IMR-90 (cell line): ENCODE data around the gene HHIPL1. TPM values are rescaled to one million over a fixed set of nuclear protein-coding genes. Genes with fewer than 3 reads are reported as not detected.

ENCODE experiments used
- ATAC-seq: fragments of 200-7000 bp; cut with Tn5 transposase; 2 replicates; pipeline ENCODE4 v1.9.1; 2020; ENCODE audit warnings: low read depth, mild to moderate bottlenecking, moderate library complexity
- BruUV-seq: library from RNA; stranded (reverse); fragments of 400-500 nt; replicated peaks from 2 replicates; lab custom pipeline; 2021; lab: Mats Ljungman, UMichigan
- CTCF ChIA-PET: fragments of 300-600 bp; formaldehyde crosslinking; extraction: SDS; loops from one replicate; lab custom pipeline; 2021; ENCODE audit warnings: antibody characterized with exemption; lab: Yijun Ruan, JAX
- POLR2A ChIA-PET: fragments of 300-600 bp; sonication (Branson Sonifier 250); formaldehyde crosslinking; loops from one replicate; lab custom pipeline; 2022; ENCODE audit warnings: antibody characterized with exemption; ENCODE audit not compliant: unreplicated experiment; lab: Charles Lee
- DNase-seq: peaks from one replicate; pipeline ENCODE4 v3.0.0; 2013
- H2AFZ ChIP-seq: replicated peaks from 2 replicates; pipeline ENCODE3; 2013; ENCODE audit warnings: low read length, mild to moderate bottlenecking; ENCODE audit not compliant: poor library complexity
- H2AK5ac ChIP-seq: 2 replicates; pipeline ENCODE4 v1.6.1; 2013; ENCODE audit warnings: low read depth, low read length, inconsistent platforms
- H2AK9ac ChIP-seq: replicated peaks from 2 replicates; pipeline ENCODE3; 2013; ENCODE audit warnings: mild to moderate bottlenecking, low read depth, low read length, moderate library complexity; ENCODE audit not compliant: poor library complexity
- H2BK120ac ChIP-seq: 2 replicates; pipeline ENCODE4 v1.6.1; 2013; ENCODE audit warnings: low read depth, low read length, inconsistent platforms
- H2BK15ac ChIP-seq: 3 replicates; pipeline ENCODE4 v1.6.1; 2013; ENCODE audit warnings: low read depth, low read length, inconsistent platforms
- H2BK20ac ChIP-seq: 2 replicates; pipeline ENCODE4 v1.6.1; 2013; ENCODE audit warnings: low read depth, mild to moderate bottlenecking, inconsistent platforms, low read length, moderate library complexity
- H2BK5ac ChIP-seq: 2 replicates; pipeline ENCODE4 v1.6.1; 2013; ENCODE audit warnings: mild to moderate bottlenecking, low read depth, low read length, inconsistent platforms; ENCODE audit not compliant: poor library complexity, severe bottlenecking
- H3K14ac ChIP-seq: replicated peaks from 2 replicates; pipeline ENCODE4 v1.6.1; 2013; ENCODE audit warnings: low read depth, low read length, inconsistent platforms
- H3K18ac ChIP-seq: 2 replicates; pipeline ENCODE4 v1.6.1; 2013; ENCODE audit warnings: low read depth, low read length, control low read depth
- H3K23ac ChIP-seq: 2 replicates; pipeline ENCODE4 v1.6.1; 2013; ENCODE audit warnings: low read depth, low read length, inconsistent platforms
- H3K27ac ChIP-seq: 2 replicates; pipeline ENCODE4 v1.5.1; 2013; ENCODE audit warnings: mild to moderate bottlenecking, control low read depth, low read length; ENCODE audit not compliant: insufficient read depth
- H3K27me3 ChIP-seq: 2 replicates; pipeline ENCODE4 v1.6.1; 2013; ENCODE audit warnings: low read length; ENCODE audit not compliant: control insufficient read depth, insufficient read depth
- H3K36me3 ChIP-seq: 2 replicates; pipeline ENCODE4 v1.6.1; 2013; ENCODE audit warnings: low read length, mixed read lengths; ENCODE audit not compliant: control insufficient read depth, insufficient read depth
- H3K4ac ChIP-seq: 2 replicates; pipeline ENCODE4 v1.6.1; 2013; ENCODE audit warnings: low read depth, low read length, inconsistent platforms
- H3K4me1 ChIP-seq: 2 replicates; pipeline ENCODE4 v1.6.1; 2013; ENCODE audit warnings: low read length, mixed read lengths; ENCODE audit not compliant: control insufficient read depth, insufficient read depth
- H3K4me2 ChIP-seq: 2 replicates; pipeline ENCODE4 v1.6.1; 2013; ENCODE audit warnings: low read depth, mild to moderate bottlenecking, control low read depth, low read length, moderate library complexity
- H3K4me3 ChIP-seq: 2 replicates; pipeline ENCODE4 v1.5.1; 2013; ENCODE audit warnings: low read depth, mild to moderate bottlenecking, control low read depth, low read length, moderate library complexity; ENCODE audit not compliant: insufficient read depth
- H3K56ac ChIP-seq: 2 replicates; pipeline ENCODE4 v1.6.1; 2013; ENCODE audit warnings: low read length, inconsistent platforms; ENCODE audit not compliant: insufficient read depth; ENCODE audit errors: extremely low read depth
- H3K79me1 ChIP-seq, 2 experiments: 2 replicates each; pipeline ENCODE4 v1.6.1; 2013; ENCODE audit warnings: low read length in 2 of 2, inconsistent platforms in 1 of 2, low read depth in 1 of 2
- H3K9ac ChIP-seq: 2 replicates; pipeline ENCODE4 v1.6.1; 2013; ENCODE audit warnings: low read depth, low read length, control low read depth
- H3K9me1 ChIP-seq: 2 replicates; pipeline ENCODE4 v1.6.1; 2013; ENCODE audit warnings: low read length, inconsistent platforms; ENCODE audit not compliant: insufficient read depth
- H3K9me3 ChIP-seq: 2 replicates; pipeline ENCODE4 v1.6.1; 2013; ENCODE audit warnings: low read length; ENCODE audit not compliant: control insufficient read depth, insufficient read depth
- H4K20me1 ChIP-seq: 2 replicates; pipeline ENCODE4 v1.6.1; 2013; ENCODE audit warnings: low read length, inconsistent platforms; ENCODE audit not compliant: insufficient read depth
- H4K5ac ChIP-seq: 2 replicates; pipeline ENCODE4 v1.6.1; 2013; ENCODE audit warnings: mild to moderate bottlenecking, low read depth, low read length, control low read depth
- H4K8ac ChIP-seq, 2 experiments: 2 replicates each; pipeline ENCODE4 v1.6.1; 2013; ENCODE audit warnings: low read depth in 2 of 2, low read length in 2 of 2, control low read depth in 1 of 2, inconsistent platforms in 1 of 2
- H4K91ac ChIP-seq: 2 replicates; pipeline ENCODE4 v1.6.1; 2013; ENCODE audit warnings: low read depth, low read length, inconsistent platforms; ENCODE audit not compliant: insufficient read depth
- BHLHE40 ChIP-seq: fragments of 150-350 bp; IDR thresholded peaks from 2 replicates; pipeline ENCODE4 v1.6.1; 2016; ENCODE audit warnings: mild to moderate bottlenecking, low read depth, low read length
- CEBPB ChIP-seq: IDR thresholded peaks from 2 replicates; pipeline ENCODE4 v1.6.1; 2012; ENCODE audit warnings: low read depth, low read length, improper control_type of control experiment
- CHD1 ChIP-seq: IDR thresholded peaks from 2 replicates; pipeline ENCODE4 v1.6.1; 2012; ENCODE audit warnings: low read depth, low read length, improper control_type of control experiment
- CTCF ChIP-seq: conservative IDR thresholded peaks from 2 replicates; pipeline ENCODE4 v1.5.1; 2012; ENCODE audit warnings: mild to moderate bottlenecking, low read depth, low read length, improper control_type of control experiment
- FOS ChIP-seq: fragments of 150-350 bp; IDR thresholded peaks from 2 replicates; pipeline ENCODE4 v1.6.1; 2016; ENCODE audit warnings: low read depth, low read length
- MAFK ChIP-seq: IDR thresholded peaks from 2 replicates; pipeline ENCODE4 v1.6.1; 2012; ENCODE audit warnings: low read depth, low read length, improper control_type of control experiment
- MAZ ChIP-seq: IDR thresholded peaks from 2 replicates; pipeline ENCODE4 v1.6.1; 2012; ENCODE audit warnings: low read depth, mild to moderate bottlenecking, low read length, improper control_type of control experiment, moderate library complexity, borderline replicate concordance
- MXI1 ChIP-seq: IDR thresholded peaks from 2 replicates; pipeline ENCODE4 v1.6.1; 2012; ENCODE audit warnings: low read depth, mild to moderate bottlenecking, low read length, moderate library complexity, borderline replicate concordance
- NFE2L2 ChIP-seq: fragments of 150-350 bp; IDR thresholded peaks from 2 replicates; pipeline ENCODE4 v1.6.1; 2016; ENCODE audit warnings: low read depth, mild to moderate bottlenecking, low read length
- POLR2A ChIP-seq: IDR thresholded peaks from 2 replicates; pipeline ENCODE4 v1.6.1; 2012; ENCODE audit warnings: mild to moderate bottlenecking, low read depth, low read length
- RAD21 ChIP-seq: IDR thresholded peaks from 2 replicates; pipeline ENCODE4 v1.6.1; 2012; ENCODE audit warnings: low read length, improper control_type of control experiment
- RCOR1 ChIP-seq: IDR thresholded peaks from 2 replicates; pipeline ENCODE4 v1.6.1; 2012; ENCODE audit warnings: mild to moderate bottlenecking, low read length, improper control_type of control experiment; ENCODE audit not compliant: insufficient replicate concordance
- RFX5 ChIP-seq: IDR thresholded peaks from 2 replicates; pipeline ENCODE4 v1.8.0; 2012; ENCODE audit warnings: low read depth, mild to moderate bottlenecking, low read length, moderate library complexity
- SMC3 ChIP-seq: fragments of 150-350 bp; IDR thresholded peaks from 2 replicates; pipeline ENCODE4 v1.6.1; 2016; ENCODE audit warnings: low read depth, mild to moderate bottlenecking, antibody characterized with exemption, low read length, moderate library complexity
- USF2 ChIP-seq: fragments of 150-350 bp; IDR thresholded peaks from 2 replicates; pipeline ENCODE4 v1.6.1; 2017; ENCODE audit warnings: mild to moderate bottlenecking, antibody characterized with exemption, low read length, low read depth
- WGBS, 2 experiments: methylation state at CpG; one replicate each; pipeline versions ENCODE4 v1.1.5 to v1.1.7; 2013; ENCODE audit warnings: missing lambda C conversion rate in 2 of 2; ENCODE audit not compliant: insufficient read length in 1 of 2; ENCODE audit errors: extremely low coverage in 2 of 2; 5-methylcytosine and 5-hydroxymethylcytosine counted together
- dilution Hi-C: fragments of 300-500 bp; cut with HindIII; formaldehyde crosslinking; loops from one replicate; pipeline ENCODE4 v1.14.3; 2018; ENCODE audit warnings: low sequenced_read_pairs; ENCODE audit not compliant: unreplicated experiment
- in situ Hi-C: fragments of 300-500 bp; cut with MboI; formaldehyde crosslinking; loops from 3 replicates; pipeline ENCODE4 v1.14.3; 2019; ENCODE audit warnings: low sequenced_read_pairs, inconsistent platforms, mixed read lengths
- intact Hi-C: fragments of 100-400 bp; cut with micrococcal nuclease; formaldehyde crosslinking; loops from 2 replicates; pipeline ENCODE4 v1.10.0; 2022
- polyA plus RNA-seq, 3 experiments: library from polyadenylated mRNA; depleted of rRNA; stranded (reverse); fragments of >200 nt; gene quantifications; 2 replicates each; pipeline ENCODE4 v1.2.3, GENCODE V29; 2012; ENCODE audit warnings: low replicate concordance in 1 of 3
- total RNA-seq: library from RNA; depleted of rRNA; stranded (reverse); fragments of >200 nt; gene quantifications from 2 replicates; pipeline ENCODE4 v1.2.3, GENCODE V29; 2012
- TF ChIP-seq, protein P1 (sequence below): fragments of 150-350 bp; IDR thresholded peaks from 2 replicates; pipeline ENCODE4 v1.6.1; 2016; ENCODE audit warnings: low read depth, mild to moderate bottlenecking, low read length, moderate library complexity, borderline replicate concordance

HHIPL1 gene
- total and polyA plus RNA-seq, 2 of the 4 experiments (the other 2 are of a cell fraction), result 0.65 to 0.72 TPM

DNA sequence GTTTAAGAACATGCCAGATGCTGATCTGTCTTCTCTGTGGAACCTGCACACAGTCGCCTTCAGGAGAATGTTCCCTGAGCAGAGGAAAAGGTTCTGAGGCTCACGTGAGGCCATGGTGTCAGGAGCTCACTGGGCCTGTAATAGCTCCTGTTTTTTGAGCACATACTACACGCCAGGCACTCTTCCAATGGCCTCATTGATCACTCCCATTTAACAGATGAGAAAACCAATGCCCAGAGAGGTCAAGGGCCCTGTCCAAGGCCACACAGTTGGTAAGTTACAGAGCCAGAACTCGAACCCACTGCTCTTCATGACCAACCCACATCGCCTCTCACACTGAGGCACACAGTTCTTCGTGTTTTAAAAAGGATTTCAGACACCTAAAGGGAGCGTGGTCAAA, 7.3 kb upstream of the HHIPL1 start:
- Histone ChIP-seq H2AK5ac (no peak overlapping the region), H3K27ac (no peak overlapping the region), H2BK20ac (no peak overlapping the region), H2BK15ac (no peak overlapping the region), H3K4me2 (no peak overlapping the region), H2AFZ (no peak overlapping the region), H3K56ac (no peak overlapping the region), H3K18ac (no peak overlapping the region), H4K91ac (no peak overlapping the region), H3K4me3 (no peak overlapping the region), H3K79me1 (no peaks in the 10 kb centered on the region), H3K23ac (no peak overlapping the region), H3K4me1 (no peaks in the 10 kb centered on the region), H3K27me3 (peaks cover 11% of the 10 kb centered on the region; the same call in 1 of the 2 replicates), H3K9me1 (no peaks in the 10 kb centered on the region), H3K9me3 (no peaks in the 10 kb centered on the region), H3K36me3 (no peaks in the 10 kb centered on the region), H4K8ac (no peak overlapping the region), H3K14ac (no peak overlapping the region), H2AK9ac (no peak overlapping the region), H2BK120ac (no peak overlapping the region), H2BK5ac (no peak overlapping the region), H4K20me1 (no peaks in the 10 kb centered on the region), H4K5ac (no peak overlapping the region), H3K9ac (no peak overlapping the region), H3K4ac (no peak overlapping the region)
- 92% methylated on average over 2 of the region's 7 CpGs; no CpG with 5 or more reads in 1 of the 2 experiments for WGBS, 2 experiments
- ChIA-PET CTCF (no interaction called here), POLR2A (no interaction called here)
- no peak for TF ChIP-seq MXI1
- TF ChIP-seq, protein P1, sequence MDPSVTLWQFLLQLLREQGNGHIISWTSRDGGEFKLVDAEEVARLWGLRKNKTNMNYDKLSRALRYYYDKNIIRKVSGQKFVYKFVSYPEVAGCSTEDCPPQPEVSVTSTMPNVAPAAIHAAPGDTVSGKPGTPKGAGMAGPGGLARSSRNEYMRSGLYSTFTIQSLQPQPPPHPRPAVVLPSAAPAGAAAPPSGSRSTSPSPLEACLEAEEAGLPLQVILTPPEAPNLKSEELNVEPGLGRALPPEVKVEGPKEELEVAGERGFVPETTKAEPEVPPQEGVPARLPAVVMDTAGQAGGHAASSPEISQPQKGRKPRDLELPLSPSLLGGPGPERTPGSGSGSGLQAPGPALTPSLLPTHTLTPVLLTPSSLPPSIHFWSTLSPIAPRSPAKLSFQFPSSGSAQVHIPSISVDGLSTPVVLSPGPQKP, result no peak
- TF ChIP-seq SMC3, result no peak
- no peak for TF ChIP-seq POLR2A
- TF ChIP-seq CTCF, result no peak
- no peak for TF ChIP-seq RCOR1
- no peak for TF ChIP-seq FOS
- no peak for TF ChIP-seq NFE2L2
- TF ChIP-seq CEBPB, result no peak
- no peak for TF ChIP-seq MAZ
- TF ChIP-seq MAFK, result no peak
- no peak for TF ChIP-seq RAD21
- TF ChIP-seq USF2, result no peak
- no peak for TF ChIP-seq RFX5
- no peak for TF ChIP-seq BHLHE40
- TF ChIP-seq CHD1, result no peak
- in situ Hi-C loops (no loop called here), dilution Hi-C loops (no loop called here), intact Hi-C loops (no loop called here)
- ATAC-seq, result no peak
- BruUV-seq, result no TSS peak
- no peak for DNase-seq
